C4-2B (cell line): Measurements from ENCODE around the gene TBC1D20.

Source experiments
- ZFX ChIP-seq: fragments of 450-650 bp; IDR thresholded peaks from 2 replicates; pipeline ENCODE4 v1.6.1; 2017
- TF ChIP-seq, protein P1 (sequence below): fragments of 450-650 bp; conservative IDR thresholded peaks from 2 replicates; pipeline ENCODE4 v1.5.1; 2017; ENCODE audit warnings: mild to moderate bottlenecking

DNA sequence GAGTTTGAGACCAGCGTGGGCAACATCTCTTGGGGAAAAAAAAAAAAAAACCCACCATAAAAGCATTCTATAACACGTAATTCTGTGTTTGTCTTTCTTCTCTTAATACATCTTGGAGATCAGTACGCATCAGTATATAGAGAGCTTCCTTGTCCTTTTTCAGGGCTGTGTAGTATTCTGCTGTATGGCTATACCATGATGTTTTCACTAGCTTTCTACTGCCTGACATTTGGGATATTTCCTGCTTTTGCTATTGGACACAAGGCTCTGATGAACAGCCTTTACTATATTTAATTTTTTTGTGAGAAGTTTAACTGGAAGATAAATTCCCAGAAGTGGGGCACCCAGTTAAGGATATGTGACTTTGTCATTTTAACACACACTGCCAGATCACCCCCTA lies 74.8 kb downstream of the TBC1D20 start:
- TF ChIP-seq, protein P1, sequence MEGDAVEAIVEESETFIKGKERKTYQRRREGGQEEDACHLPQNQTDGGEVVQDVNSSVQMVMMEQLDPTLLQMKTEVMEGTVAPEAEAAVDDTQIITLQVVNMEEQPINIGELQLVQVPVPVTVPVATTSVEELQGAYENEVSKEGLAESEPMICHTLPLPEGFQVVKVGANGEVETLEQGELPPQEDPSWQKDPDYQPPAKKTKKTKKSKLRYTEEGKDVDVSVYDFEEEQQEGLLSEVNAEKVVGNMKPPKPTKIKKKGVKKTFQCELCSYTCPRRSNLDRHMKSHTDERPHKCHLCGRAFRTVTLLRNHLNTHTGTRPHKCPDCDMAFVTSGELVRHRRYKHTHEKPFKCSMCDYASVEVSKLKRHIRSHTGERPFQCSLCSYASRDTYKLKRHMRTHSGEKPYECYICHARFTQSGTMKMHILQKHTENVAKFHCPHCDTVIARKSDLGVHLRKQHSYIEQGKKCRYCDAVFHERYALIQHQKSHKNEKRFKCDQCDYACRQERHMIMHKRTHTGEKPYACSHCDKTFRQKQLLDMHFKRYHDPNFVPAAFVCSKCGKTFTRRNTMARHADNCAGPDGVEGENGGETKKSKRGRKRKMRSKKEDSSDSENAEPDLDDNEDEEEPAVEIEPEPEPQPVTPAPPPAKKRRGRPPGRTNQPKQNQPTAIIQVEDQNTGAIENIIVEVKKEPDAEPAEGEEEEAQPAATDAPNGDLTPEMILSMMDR, result no peak
- no peak for TF ChIP-seq ZFX
